Mononuclear cell (primary cell): ENCODE measurements around the gene PRDX3. TPM values are rescaled to one million over a fixed set of nuclear protein-coding genes. Genes with fewer than 3 reads are reported as not detected.
"Not testable (repeated sequence)": the region's sequence is repeated elsewhere in the genome, so short reads cannot be mapped to it uniquely, and the experiment has no call there.

Experiments
- H3K27me3 ChIP-seq: 2 replicates; pipeline ENCODE4 v1.6.0; 2011; ENCODE audit warnings: low read length, control low read depth; ENCODE audit not compliant: insufficient read depth
- H3K4me1 ChIP-seq: 2 replicates; pipeline ENCODE4 v1.5.1; 2011; ENCODE audit warnings: mild to moderate bottlenecking, low read length, control low read depth; ENCODE audit not compliant: insufficient read depth
- H3K4me3 ChIP-seq: 2 replicates; pipeline ENCODE4 v1.5.1; 2011; ENCODE audit warnings: mild to moderate bottlenecking, low read length, moderate library complexity
- H3K9me3 ChIP-seq: 2 replicates; pipeline ENCODE4 v1.5.1; 2011; ENCODE audit warnings: low read depth, mild to moderate bottlenecking, control low read depth, low read length
- total RNA-seq: library from RNA; depleted of rRNA; stranded (reverse); fragments of >200 nt; gene quantifications from one replicate; pipeline ENCODE4 v1.2.3, GENCODE V29; 2012

Gene PRDX3
- total RNA-seq, 1 donor, result 28.8 TPM

GRCh38 chr10:119161680-119162451, 16.7 kb downstream of the PRDX3 start:
- peaks cover 24% of the 10 kb centered on the region for H3K4me1 ChIP-seq
- H3K4me3 ChIP-seq, result no peak overlapping the region
- H3K27me3 ChIP-seq, result no peaks in the 10 kb centered on the region
- H3K9me3 ChIP-seq, result no peaks in the 10 kb centered on the region

DNA sequence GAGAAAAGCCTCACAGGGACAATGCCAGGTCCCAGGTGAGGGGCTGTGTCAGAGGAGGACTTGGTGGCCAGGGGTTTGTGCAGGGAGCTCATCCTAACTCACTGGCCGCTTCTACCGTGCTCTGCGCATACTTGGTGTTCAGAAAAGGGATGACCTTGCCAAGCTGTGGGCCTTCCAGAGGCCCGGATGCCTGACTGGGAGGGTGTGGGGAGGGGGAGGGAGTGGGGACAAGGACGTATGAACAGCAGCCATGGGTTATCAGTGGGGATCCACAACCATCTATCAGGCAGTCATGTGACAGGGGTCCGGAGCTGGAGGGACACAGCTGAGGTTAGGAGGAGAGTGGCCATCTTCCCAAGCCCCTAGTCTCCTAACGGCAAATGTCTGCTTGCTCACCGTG, 19.3 kb downstream of the PRDX3 start:
- H3K9me3 ChIP-seq, result no peaks in the 10 kb centered on the region
- no peak overlapping the region for H3K4me3 ChIP-seq
- no peaks in the 10 kb centered on the region for H3K27me3 ChIP-seq
- H3K4me1 ChIP-seq, result peaks cover 3% of the 10 kb centered on the region

GRCh38 chr10:119153661-119154060, 25.0 kb downstream of the PRDX3 start:
- H3K4me3 ChIP-seq, result no peak overlapping the region
- no peaks in the 10 kb centered on the region for H3K4me1 ChIP-seq
- H3K9me3 ChIP-seq, result no peaks in the 10 kb centered on the region
- no peaks in the 10 kb centered on the region for H3K27me3 ChIP-seq

- Histone ChIP-seq H3K9me3 (no peaks in the 10 kb centered on the region), H3K4me1 (no peaks in the 10 kb centered on the region), H3K4me3 (no peak overlapping the region), H3K27me3 (no peaks in the 10 kb centered on the region)
Measured at GRCh38 chr10:119153041-119153440, 25.6 kb downstream of the PRDX3 start.

DNA sequence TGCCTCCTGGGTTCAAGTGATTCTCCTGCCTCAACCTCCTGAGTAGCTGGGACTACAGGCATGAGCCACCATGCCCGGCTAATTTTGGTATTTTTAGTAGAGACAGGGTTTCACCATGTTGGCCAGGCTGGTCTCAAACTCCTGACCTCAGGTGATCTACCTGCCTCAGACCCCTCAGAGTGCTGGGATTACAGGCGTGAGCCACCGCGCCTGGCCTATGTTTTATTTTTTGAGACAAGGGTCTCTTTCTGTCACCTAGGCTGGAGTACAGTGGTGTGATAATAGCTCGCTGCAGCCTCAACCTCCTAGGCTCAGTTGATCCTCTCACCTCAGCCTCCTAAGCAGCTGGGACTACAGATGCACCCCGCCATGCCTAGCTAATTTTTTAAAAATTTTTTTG, 27.0 kb downstream of the PRDX3 start:
- H3K4me1 ChIP-seq, H3K4me3 ChIP-seq, H3K27me3 ChIP-seq, H3K9me3 ChIP-seq: not testable (repeated sequence)

- Histone ChIP-seq H3K27me3 (no peaks in the 10 kb centered on the region), H3K4me3 (no peak overlapping the region), H3K4me1 (no peaks in the 10 kb centered on the region), H3K9me3 (no peaks in the 10 kb centered on the region)
Measured at GRCh38 chr10:119149729-119150128, 28.9 kb downstream of the PRDX3 start.

DNA sequence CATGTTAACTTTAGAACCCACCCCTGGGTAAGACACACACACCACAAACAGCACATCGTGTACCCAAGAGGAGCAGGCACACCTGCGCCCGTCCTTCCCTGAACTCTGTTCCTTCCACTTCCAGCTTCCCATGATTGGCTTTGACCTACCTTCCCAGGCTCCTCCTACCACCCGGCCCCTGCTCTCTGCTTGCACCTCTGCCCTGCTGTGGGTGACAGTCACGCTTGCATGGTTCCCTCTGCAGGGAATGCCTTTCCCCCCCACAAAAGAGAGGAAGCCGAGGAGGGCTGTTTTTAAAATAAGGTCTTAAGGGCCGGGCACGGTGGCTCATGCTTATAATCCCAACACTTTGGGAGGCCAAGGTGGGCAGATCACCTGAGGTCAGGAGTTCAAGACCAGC, 29.5 kb downstream of the PRDX3 start:
- H3K27me3 ChIP-seq, result no peaks in the 10 kb centered on the region
- H3K4me1 ChIP-seq, result no peaks in the 10 kb centered on the region
- no peak overlapping the region for H3K4me3 ChIP-seq
- H3K9me3 ChIP-seq, result no peaks in the 10 kb centered on the region

DNA sequence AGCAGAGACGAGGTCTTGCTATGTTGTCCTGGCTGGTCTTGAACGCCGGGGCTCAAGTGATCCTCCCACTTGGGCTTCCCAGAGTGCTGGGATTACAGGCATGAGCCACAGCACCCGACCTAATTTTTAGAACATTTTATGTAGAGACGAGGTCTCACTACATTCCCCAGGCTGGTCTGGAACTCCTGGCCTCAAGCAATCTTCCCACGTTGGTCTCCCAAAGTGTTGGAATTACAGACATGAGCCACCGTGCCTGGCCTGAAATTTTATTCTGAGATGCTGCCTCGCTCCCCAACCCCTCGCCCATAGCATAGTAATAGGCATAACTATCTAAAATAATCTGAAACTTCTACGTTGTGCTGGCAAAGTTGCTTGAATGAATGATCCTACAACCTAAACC, 35.0 kb downstream of the PRDX3 start:
- Histone ChIP-seq H3K4me1 (peaks cover 7% of the 10 kb centered on the region), H3K27me3 (no peaks in the 10 kb centered on the region), H3K9me3 (no peaks in the 10 kb centered on the region), H3K4me3 (no peak overlapping the region)

GRCh38 chr10:119140603-119141245, 37.9 kb downstream of the PRDX3 start:
- Histone ChIP-seq H3K27me3 (no peaks in the 10 kb centered on the region), H3K9me3 (no peaks in the 10 kb centered on the region), H3K4me3 (no peak overlapping the region), H3K4me1 (peaks cover 22% of the 10 kb centered on the region)

- Histone ChIP-seq H3K4me1 (peaks cover 33% of the 10 kb centered on the region), H3K27me3 (no peaks in the 10 kb centered on the region), H3K4me3 (no peak overlapping the region), H3K9me3 (no peaks in the 10 kb centered on the region)
Measured at GRCh38 chr10:119139464-119140067, 39.0 kb downstream of the PRDX3 start.

GRCh38 chr10:119138346-119139306, 40.0 kb downstream of the PRDX3 start:
- no peaks in the 10 kb centered on the region for H3K27me3 ChIP-seq
- H3K9me3 ChIP-seq, result no peaks in the 10 kb centered on the region
- H3K4me1 ChIP-seq, result peaks cover 43% of the 10 kb centered on the region
- no peak overlapping the region for H3K4me3 ChIP-seq

DNA sequence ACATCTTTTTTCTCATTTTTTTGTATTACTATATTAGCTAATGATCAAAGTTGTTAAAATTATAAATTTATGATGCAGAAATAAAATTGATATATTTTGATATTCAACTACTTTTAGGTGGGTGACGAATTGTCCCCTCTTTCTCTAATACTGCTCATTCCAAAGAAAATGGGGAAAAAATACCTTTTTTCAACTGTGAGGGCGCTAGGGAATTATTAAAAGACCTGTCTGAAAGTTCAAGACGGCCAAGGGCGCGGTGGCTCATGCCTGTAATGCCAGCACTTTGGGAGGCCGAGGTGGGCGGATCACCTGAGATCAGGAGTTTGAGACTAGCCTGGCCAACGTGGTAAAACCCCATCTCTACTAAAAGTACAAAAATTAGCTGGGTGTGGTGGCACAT, 40.7 kb downstream of the PRDX3 start:
- H3K4me1 ChIP-seq, result peaks cover 50% of the 10 kb centered on the region
- H3K9me3 ChIP-seq, H3K27me3 ChIP-seq, H3K4me3 ChIP-seq: not testable (repeated sequence)

DNA sequence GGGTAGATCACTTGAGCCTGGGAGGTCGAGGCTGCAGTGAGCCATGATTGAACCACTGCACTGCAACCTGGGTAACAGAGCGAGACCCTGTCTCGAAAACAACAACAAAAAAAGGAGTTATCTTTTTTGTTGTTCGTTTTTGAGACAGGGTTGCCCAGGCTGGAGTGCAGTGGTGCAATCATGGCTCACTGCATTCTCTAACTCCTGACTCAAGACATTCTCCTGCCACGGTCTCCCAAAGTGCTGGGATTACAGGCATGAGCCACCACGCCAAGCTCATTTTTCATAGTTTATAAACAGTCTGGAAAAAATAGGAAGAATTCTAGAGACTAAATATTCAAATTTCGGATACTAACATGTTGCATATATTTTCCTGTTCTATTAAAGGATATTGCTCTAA, 42.5 kb downstream of the PRDX3 start:
- Histone ChIP-seq H3K27me3 (no peaks in the 10 kb centered on the region), H3K9me3 (no peaks in the 10 kb centered on the region), H3K4me1 (peaks cover 68% of the 10 kb centered on the region), H3K4me3 (no peak overlapping the region)

DNA sequence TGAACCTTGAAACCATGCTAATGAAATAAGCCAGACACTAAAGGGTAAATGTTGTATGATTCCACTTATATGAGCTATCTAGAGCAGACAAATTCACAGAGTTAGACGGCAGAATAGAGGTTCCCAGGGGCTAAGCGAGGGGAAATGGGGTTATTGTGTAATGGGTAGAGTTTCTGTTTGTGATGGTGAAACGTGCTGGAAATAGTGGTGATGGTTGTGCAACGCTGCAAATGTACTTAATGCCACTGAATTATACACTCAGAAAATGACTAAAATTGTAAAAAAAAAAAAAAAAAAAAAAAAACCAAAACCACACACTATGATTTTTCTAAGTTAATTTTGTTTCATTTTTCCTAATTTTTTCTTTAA, 43.1 kb downstream of the PRDX3 start:
- Histone ChIP-seq H3K4me1 (peaks cover 74% of the 10 kb centered on the region), H3K9me3 (no peaks in the 10 kb centered on the region), H3K4me3 (no peak overlapping the region), H3K27me3 (no peaks in the 10 kb centered on the region)

- Histone ChIP-seq H3K4me1 (peaks cover 85% of the 10 kb centered on the region), H3K4me3 (no peak overlapping the region), H3K27me3 (no peaks in the 10 kb centered on the region), H3K9me3 (no peaks in the 10 kb centered on the region)
Measured at GRCh38 chr10:119133949-119134348, 44.7 kb downstream of the PRDX3 start.
